NCI-H748 (cell line): ENCODE results near the gene IFIT5.
"Not testable (repeated sequence)": the region's sequence is repeated elsewhere in the genome, so short reads cannot be mapped to it uniquely, and the experiment has no call there.

ENCODE experiments used
- DNase-seq: peaks from one replicate; lab custom pipeline; 2025; ENCODE audit not compliant: unreplicated experiment; lab: John Stamatoyannopoulos, UW

Gene IFIT5

GRCh38 chr10:89414146-89414878 lies at the start of gene IFIT5:
IFIT5 (plus strand) TSS chr10:89414568; CDS start chr10:89414799, 231 bp downstream.
- peak; percentile 82 for DNase-seq

- peak; percentile 90 for DNase-seq
These were observed 46.8 kb upstream of the IFIT5 start for GRCh38 chr10:89367529-89367928.

GRCh38 chr10:89368129-89368528 lies 46.2 kb upstream of the IFIT5 start:
- no peak for DNase-seq

GRCh38 chr10:89369156-89370105 lies 44.9 kb upstream of the IFIT5 start:
- DNase-seq: peak; percentile 21

GRCh38 chr10:89371079-89371478 lies 43.3 kb upstream of the IFIT5 start:
- no peak for DNase-seq

GRCh38 chr10:89371987-89372386 lies 42.4 kb upstream of the IFIT5 start:
- DNase-seq: no peak

- DNase-seq: peak; percentile 15
These were observed 40.3 kb upstream of the IFIT5 start for GRCh38 chr10:89373916-89374711.

GRCh38 chr10:89374713-89375141 lies 39.6 kb upstream of the IFIT5 start:
- DNase-seq: no peak

- no peak for DNase-seq
These were observed 36.4 kb upstream of the IFIT5 start, which contains the start of gene IFIT1B for GRCh38 chr10:89377705-89378637. IFIT1B (plus strand) TSS chr10:89378056; CDS start chr10:89378136, 80 bp downstream.

GRCh38 chr10:89379103-89379502 lies 35.3 kb upstream of the IFIT5 start:
- no peak for DNase-seq

GRCh38 chr10:89382757-89383156 lies 31.6 kb upstream of the IFIT5 start:
- DNase-seq: no peak

- DNase-seq: no peak
These were observed 29.7 kb upstream of the IFIT5 start for GRCh38 chr10:89384474-89385340.

- no peak for DNase-seq
These were observed 25.6 kb upstream of the IFIT5 start for GRCh38 chr10:89388806-89389205.

- DNase-seq: peak; percentile 47
These were observed 25.1 kb upstream of the IFIT5 start for GRCh38 chr10:89389254-89389653.

GRCh38 chr10:89390476-89391225 lies 23.7 kb upstream of the IFIT5 start:
- DNase-seq: peak; percentile 22

- DNase-seq: not testable (repeated sequence)
These were observed 23.2 kb upstream of the IFIT5 start for GRCh38 chr10:89391226-89391576.

- peak; percentile 62 for DNase-seq
These were observed 22.2 kb upstream of the IFIT5 start, which contains the start of gene IFIT1 for GRCh38 chr10:89391907-89392756. IFIT1 (plus strand) TSS chr10:89392623; CDS start chr10:89392713, 90 bp downstream.
